HG03039 (cell line): Measurements from ENCODE around the gene ARHGAP28.
"Not testable (repeated sequence)": the region's sequence is repeated elsewhere in the genome, so short reads cannot be mapped to it uniquely, and the experiment has no call there.

Experiments used
- ATAC-seq: cut with Tn5 transposase; IDR thresholded peaks from one replicate; pipeline ENCODE4 v1.9.1; 2021; ENCODE audit warnings: mild to moderate bottlenecking, moderate library complexity; ENCODE audit not compliant: unreplicated experiment

Gene ARHGAP28

GRCh38 chr18:6920099-6920955, 190.8 kb downstream of the ARHGAP28 start:
- no peak for ATAC-seq

GRCh38 chr18:6921571-6921970, 192.1 kb downstream of the ARHGAP28 start:
- ATAC-seq = no peak

- no peak for ATAC-seq
Measured at GRCh38 chr18:6923220-6923619, 193.7 kb downstream of the ARHGAP28 start.

- ATAC-seq = no peak
Measured at GRCh38 chr18:6927153-6927552, 197.6 kb downstream of the ARHGAP28 start.

- ATAC-seq = no peak
Measured at GRCh38 chr18:6928359-6928758, 198.8 kb downstream of the ARHGAP28 start.

- no peak for ATAC-seq
Measured at GRCh38 chr18:6929370-6930102, 200.0 kb downstream of the ARHGAP28 start.

DNA sequence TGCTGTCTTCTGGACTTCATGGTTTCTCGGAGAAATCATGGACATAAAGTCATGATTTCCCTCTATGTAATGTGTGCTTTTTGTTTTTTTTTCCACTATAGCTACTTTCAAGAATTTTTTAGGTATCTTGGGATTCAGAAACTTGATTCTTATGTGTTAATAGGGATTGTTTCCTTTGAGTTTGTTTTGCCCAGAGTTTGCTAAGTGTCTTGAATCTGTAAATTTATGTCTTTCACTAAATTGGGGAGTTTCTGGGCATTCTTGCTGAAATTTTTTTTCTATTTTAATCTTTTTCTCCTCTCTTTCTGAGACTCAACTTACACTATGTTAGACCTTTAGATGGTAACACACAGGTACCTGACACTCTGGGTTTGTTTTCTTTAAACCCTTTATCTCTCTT, 205.3 kb downstream of the ARHGAP28 start:
- no peak for ATAC-seq

DNA sequence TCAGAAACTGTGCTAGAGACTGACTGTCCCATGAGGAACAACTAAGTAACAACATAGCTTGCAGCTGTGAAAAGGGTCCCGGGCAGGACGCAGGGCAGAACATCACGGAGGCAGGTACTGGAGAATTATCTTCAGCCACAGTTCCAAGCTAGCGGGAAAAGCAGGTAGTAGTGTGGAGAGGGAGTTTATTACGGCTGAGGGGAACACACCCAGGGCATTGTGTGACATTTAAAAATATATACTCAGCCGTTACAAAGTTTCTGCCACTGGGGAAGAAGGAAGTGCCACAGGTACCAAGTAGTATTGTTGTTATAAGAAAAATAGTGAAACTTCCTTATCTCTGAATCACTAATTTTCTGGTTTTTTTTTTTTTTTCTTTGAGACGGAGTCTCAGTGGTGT, 208.5 kb downstream of the ARHGAP28 start:
- ATAC-seq = no peak

DNA sequence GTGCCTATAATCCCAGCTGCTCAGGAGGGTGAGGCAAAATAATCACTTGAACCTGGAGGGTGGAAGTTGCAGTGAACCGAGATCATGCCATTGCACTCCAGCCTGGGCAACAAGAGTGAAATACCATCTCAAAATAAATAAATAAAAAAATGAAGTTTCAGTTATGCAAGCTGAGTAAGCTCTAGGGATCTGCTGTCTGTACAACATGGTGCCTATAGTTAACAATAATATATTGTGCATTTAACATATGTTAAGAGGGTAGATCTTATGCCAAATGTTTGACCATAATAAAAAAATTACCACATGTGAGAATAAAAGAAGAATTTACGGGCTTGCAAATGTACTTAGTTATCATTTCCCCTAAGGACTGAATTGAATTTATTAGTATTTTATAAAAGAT, 208.9 kb downstream of the ARHGAP28 start:
- ATAC-seq = not testable (repeated sequence)

- no peak for ATAC-seq
Measured at GRCh38 chr18:6939972-6940371, 210.5 kb downstream of the ARHGAP28 start.

DNA sequence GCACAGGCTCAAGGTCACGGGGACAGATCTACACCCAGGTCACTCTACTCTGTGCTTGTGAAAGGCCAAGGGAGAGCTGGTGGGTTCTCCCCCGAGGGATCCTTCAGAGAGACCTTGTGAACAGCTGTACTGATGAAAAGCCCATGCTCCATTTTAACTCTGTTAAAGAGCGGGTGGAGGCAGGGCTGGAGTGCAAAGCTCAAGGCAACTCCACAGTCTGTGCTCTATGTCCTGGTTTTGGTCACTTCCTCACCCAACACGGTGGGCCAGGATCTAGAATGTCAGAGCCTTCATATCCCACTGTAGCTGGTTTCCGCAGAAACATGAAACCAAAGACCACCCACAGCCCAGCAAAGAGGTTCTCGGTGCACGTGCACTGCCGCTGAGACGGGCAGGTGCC, 210.9 kb downstream of the ARHGAP28 start:
- ATAC-seq = no peak

- no peak for ATAC-seq
Measured at GRCh38 chr18:6941996-6942395, 212.5 kb downstream of the ARHGAP28 start.

DNA sequence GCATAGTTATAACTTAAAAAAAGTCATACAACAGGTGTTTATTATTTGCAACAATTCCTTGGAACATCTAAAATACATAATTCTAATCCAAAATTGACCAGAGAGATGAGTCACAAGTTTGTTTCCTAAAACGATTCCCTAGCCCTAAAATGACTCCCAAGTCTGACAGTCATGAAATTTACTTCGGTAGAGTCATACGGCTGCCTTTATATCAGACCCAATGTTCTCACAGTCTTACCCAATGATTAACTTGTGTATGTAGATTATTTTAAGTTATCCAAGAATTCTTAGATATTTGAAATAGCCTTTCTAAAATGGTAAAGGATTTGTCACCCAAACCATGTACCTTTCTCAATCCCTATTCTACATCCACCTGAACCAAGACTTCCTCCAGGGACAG, 213.2 kb downstream of the ARHGAP28 start:
- ATAC-seq = no peak

- ATAC-seq = no peak
Measured at GRCh38 chr18:6943143-6943542, 213.6 kb downstream of the ARHGAP28 start.

DNA sequence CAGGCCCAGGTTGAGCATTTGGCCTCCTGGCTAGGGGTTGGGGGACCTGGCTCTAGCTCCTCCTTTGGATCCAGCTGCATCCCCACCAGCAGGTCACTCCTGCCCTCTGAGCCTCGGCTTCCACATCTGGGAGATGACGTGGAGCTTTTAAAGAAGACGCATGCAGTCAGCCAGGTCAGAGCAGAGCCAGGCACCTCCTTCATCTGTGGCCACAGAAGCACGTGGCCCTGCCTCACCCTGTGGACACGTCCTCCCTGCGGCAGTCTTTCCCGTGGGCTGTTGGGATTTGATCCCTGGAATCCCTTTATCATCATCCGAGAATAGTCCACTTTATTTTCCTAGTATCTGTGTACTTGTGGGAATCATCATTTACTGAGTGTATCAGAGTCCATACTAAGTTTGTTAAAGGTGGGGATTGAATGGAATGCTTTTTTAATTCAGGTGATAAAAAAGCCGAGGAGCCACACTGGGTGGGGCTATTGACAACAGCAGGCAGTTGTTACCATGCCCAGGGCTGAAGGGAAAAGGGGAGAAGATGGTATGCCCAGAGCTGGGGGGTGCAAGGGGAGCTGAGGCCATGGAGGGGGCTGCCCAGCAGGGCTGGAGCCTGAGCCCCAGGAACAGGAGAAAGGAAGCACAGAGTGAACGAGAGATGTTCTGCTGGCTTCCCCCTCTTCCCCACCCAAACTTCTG, 218.0 kb downstream of the ARHGAP28 start:
- ATAC-seq = no peak

GRCh38 chr18:6948281-6949055, 219.0 kb downstream of the ARHGAP28 start:
- no peak for ATAC-seq

- ATAC-seq = no peak
Measured at GRCh38 chr18:6949800-6950586, 220.5 kb downstream of the ARHGAP28 start.

- ATAC-seq = no peak
Measured at GRCh38 chr18:6950641-6951040, 221.1 kb downstream of the ARHGAP28 start.

DNA sequence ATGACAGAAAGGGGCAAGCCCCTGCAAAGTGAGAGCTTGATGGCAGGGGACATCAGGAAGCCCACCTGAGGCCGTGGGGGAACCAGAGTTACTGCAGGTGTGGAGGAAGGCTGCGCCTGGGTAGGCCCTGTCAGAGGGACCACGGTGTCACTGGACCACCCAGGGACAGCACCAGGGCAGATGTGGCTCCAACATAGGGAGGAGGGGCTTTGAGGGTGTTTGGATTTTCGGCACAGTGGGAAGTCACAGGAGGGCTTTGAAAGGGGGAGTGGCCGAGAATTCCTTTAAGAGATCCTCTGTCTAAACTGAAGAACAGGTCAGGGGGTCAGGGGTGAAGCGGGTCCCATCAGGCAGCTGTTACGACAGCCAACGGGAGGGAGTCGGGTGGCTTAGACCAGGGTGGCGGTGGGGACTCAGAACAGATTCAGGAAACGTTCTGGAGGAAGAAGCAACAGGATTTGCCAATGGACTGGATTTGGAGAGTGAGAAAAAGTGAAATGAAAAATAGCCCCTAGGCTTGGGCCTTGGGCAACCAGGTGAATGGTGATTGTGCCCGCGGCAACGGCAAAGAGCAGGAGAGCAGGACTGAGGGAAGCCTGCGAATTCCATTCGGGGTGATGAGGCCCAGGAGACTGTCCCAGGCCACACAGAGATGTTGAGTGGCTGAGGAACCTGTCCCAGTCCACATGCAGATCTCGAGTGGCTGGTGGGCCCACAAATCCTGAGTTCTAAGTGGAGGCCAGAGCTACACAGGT, 222.0 kb downstream of the ARHGAP28 start:
- no peak for ATAC-seq
